Right lobe of liver (tissue), 6 donors: ENCODE results near the gene LAD1. TPM values are rescaled to one million over a fixed set of nuclear protein-coding genes. Genes with fewer than 3 reads are reported as not detected.

Source experiments
- ATAC-seq, 4 donors: fragments of 200-7000 bp; cut with Tn5 transposase; one replicate each; pipeline ENCODE4 v1.9.1; 2020; ENCODE audit warnings: mild to moderate bottlenecking in 4 of 4, moderate library complexity in 4 of 4
- DNase-seq, 3 donors: peaks; one replicate each; pipeline ENCODE4 v3.0.0-alpha.2; 2020
- H3K27ac ChIP-seq, 3 donors: fragments of 200-600 bp; one replicate each; pipeline ENCODE4 v1.8.0; 2022
- H3K27me3 ChIP-seq, 2 donors: fragments of 200-600 bp; one replicate each; pipeline ENCODE4 v1.8.0; 2022
- H3K36me3 ChIP-seq, 4 donors: fragments of 200-600 bp; sonication (generic) in 1 of 4; one replicate each; pipeline versions ENCODE4 v1.5.1 to v1.8.0; 2017 to 2022; ENCODE audit warnings: control low read depth in 1 of 4
- H3K4me1 ChIP-seq, 4 donors: fragments of 200-600 bp; sonication (generic) in 1 of 4; one replicate each; pipeline versions ENCODE4 v1.5.1 to v1.8.0; 2017 to 2022; ENCODE audit warnings: control low read depth in 1 of 4
- H3K4me3 ChIP-seq, 3 donors: fragments of 200-600 bp; one replicate each; pipeline ENCODE4 v1.8.0; 2022
- H3K9me3 ChIP-seq, 4 donors: fragments of 200-600 bp; sonication (generic) in 1 of 4; one replicate each; pipeline versions ENCODE4 v1.5.1 to v1.8.0; 2017 to 2022; ENCODE audit warnings: control low read depth in 1 of 4
- POLR2A ChIP-seq: fragments of 450-650 bp; IDR thresholded peaks from one replicate; pipeline ENCODE4 v1.6.1; 2017; ENCODE audit warnings: antibody characterized with exemption, mild to moderate bottlenecking
- WGBS: methylation state at CpG from one replicate; pipeline ENCODE4 v1.1.6; 2018; ENCODE audit warnings: low coverage, low lambda C conversion rate; ENCODE audit not compliant: insufficient coverage; ENCODE audit errors: missing lambda C conversion rate; 5-methylcytosine and 5-hydroxymethylcytosine counted together
- intact Hi-C, 2 donors: fragments of 100-400 bp; cut with DNase I; formaldehyde crosslinking; loops; one replicate each; pipeline versions ENCODE4 v1.11.2 to v1.14.1; 2022
- total RNA-seq, 6 experiments: library from RNA; depleted of rRNA in 2 of 6; stranded (reverse); fragments of >200 nt in 2 of 6; fragmentation: NEBNext Ultra II Directional in 3 of 6; extraction: Animal tissue kit (Norgen Biotek cat#: 25700) in 3 of 6; gene quantifications; one replicate each; pipeline versions ENCODE4 v1.1.0 to v1.2.4, GENCODE V29; 2016 to 2023
- TF ChIP-seq, protein P1 (sequence below), 4 donors: fragments of 200-600 bp in 3 of 4; fragments of 450-650 bp in 1 of 4; IDR thresholded peaks; one replicate each; pipeline versions ENCODE4 v1.5.1 to v1.8.0; 2016 to 2022; ENCODE audit warnings: antibody characterized with exemption in 4 of 4, mild to moderate bottlenecking in 2 of 4
- donor health status: DM: no; HTN: yes; CAD: no.
- donor health status: DM: no; HTN: no; CAD: no.
- donor health status: DM: no; HTN: no; CAD: no.
- donor health status: DM: no; HTN: yes; CAD: no.
- donor health status: DM: no; HTN: yes; CAD: no.

Gene LAD1
- total RNA-seq, 6 experiments from 2014 or later, result 12.2 to 26.7 (median 19.4) TPM

DNA sequence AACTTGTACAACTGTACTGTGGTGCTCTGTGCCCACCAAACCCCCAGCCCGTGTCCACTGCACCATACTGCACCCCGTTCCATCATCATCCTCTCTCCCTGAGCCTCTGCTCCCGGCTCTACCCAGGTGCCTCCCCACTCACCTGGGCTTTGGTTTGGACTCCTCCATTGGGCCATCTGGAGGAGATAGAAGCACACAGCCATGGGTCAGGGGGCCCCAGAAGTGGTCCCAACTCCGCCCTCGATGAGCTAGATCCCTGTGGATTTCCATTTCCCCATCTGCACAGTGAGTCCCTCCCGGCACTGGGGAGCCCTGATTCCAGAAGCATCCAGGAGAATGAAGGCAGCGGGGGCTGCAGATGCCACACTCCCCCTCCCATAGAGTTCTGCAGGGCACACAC lies 32.4 kb downstream of the LAD1 start:
- Histone ChIP-seq H3K4me1 (no peaks in the 10 kb centered on the region), H3K36me3 (no peaks in the 10 kb centered on the region), H3K27me3 (no peaks in the 10 kb centered on the region), H3K4me3 (no peak overlapping the region), H3K27ac (no peak overlapping the region), H3K9me3 (no peaks in the 10 kb centered on the region)
- 48% methylated on average over 3 of the region's 7 CpGs for WGBS
- TF ChIP-seq POLR2A, result no peak
- TF ChIP-seq, protein P1, sequence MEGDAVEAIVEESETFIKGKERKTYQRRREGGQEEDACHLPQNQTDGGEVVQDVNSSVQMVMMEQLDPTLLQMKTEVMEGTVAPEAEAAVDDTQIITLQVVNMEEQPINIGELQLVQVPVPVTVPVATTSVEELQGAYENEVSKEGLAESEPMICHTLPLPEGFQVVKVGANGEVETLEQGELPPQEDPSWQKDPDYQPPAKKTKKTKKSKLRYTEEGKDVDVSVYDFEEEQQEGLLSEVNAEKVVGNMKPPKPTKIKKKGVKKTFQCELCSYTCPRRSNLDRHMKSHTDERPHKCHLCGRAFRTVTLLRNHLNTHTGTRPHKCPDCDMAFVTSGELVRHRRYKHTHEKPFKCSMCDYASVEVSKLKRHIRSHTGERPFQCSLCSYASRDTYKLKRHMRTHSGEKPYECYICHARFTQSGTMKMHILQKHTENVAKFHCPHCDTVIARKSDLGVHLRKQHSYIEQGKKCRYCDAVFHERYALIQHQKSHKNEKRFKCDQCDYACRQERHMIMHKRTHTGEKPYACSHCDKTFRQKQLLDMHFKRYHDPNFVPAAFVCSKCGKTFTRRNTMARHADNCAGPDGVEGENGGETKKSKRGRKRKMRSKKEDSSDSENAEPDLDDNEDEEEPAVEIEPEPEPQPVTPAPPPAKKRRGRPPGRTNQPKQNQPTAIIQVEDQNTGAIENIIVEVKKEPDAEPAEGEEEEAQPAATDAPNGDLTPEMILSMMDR (IDR thresholded peaks at IDR 0.05), result no peak
- no peak for DNase-seq
- no peak for ATAC-seq
- intact Hi-C loops, result no loop called here

DNA sequence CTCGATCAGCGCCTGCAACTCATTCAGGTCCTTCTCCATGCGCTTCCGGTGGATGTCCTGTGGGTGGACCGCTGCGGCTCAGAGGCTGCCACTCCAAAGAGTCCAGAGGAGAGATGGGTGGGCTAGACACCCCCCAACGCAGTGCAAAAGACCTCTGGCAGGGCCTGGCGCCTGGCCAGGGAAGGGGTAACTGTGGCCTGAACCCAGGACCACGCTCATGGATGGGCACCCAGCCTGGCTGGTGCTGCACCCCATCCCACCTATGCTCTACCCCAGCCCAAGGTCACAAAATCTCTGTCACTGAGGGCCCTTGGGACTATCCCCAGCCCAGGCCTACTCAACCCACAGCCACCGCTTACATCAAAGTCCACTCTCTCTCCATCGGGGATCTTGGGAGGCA lies 33.9 kb downstream of the LAD1 start:
- WGBS, result 76% methylated on average over 6 of the region's 11 CpGs
- no peaks in the 10 kb centered on the region for H3K27me3 ChIP-seq
- H3K4me1 ChIP-seq, result no peaks in the 10 kb centered on the region
- DNase-seq (peak in 1 of 3 donors; percentile 30), ATAC-seq (no peak)
- no peaks in the 10 kb centered on the region for H3K9me3 ChIP-seq
- intact Hi-C loops, result no loop called here
- H3K27ac ChIP-seq, result no peak overlapping the region
- no peak overlapping the region for H3K4me3 ChIP-seq
- TF ChIP-seq, protein P1 (IDR thresholded peaks at IDR 0.05), result no peak
- no peak for TF ChIP-seq POLR2A
- no peaks in the 10 kb centered on the region for H3K36me3 ChIP-seq

DNA sequence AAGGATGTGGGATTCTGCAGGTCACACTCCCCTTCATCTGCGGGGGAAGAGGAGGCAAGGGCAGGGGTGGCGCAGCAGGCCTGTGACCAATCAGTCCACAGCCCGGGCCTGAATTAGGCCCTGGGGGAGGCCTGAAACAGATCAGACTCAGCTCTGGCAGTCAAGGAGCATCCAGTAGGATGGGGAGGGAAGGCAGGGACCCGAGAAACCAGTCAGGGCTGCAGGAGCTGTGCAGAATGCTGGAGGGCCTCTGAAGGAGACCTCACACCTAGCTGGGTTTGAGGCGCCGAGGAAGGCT lies 34.4 kb downstream of the LAD1 start:
- peak in 2 of 3 donors; percentile 5 to 34 for DNase-seq
- H3K9me3 ChIP-seq, result no peaks in the 10 kb centered on the region

DNA sequence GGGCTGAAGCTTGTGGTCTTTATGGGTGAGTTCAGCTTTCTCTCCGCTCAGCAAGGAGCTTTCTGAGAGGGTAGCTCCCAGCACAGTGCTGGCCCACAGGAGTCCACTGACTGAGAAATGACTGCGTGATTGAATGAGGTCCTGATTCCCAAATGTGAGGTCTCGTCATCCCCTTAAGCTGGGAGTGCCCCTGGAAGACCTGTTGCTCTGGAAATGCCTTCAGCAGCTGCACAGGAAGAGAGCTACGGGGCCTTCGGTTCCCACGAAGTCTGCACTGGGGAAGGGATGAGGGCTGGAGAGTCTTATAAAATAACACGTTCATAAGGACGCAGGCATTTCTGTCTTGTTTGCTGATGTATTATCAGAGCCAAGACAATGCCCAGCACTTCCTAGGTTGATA lies 35.7 kb downstream of the LAD1 start:
- Histone ChIP-seq H3K4me3 (no peak overlapping the region), H3K36me3 (no peaks in the 10 kb centered on the region), H3K27me3 (no peaks in the 10 kb centered on the region), H3K9me3 (no peaks in the 10 kb centered on the region), H3K27ac (no peak overlapping the region), H3K4me1 (no peaks in the 10 kb centered on the region)
- intact Hi-C loops, result loop anchor here in 1 of 2 donors (5.0 kb wide), 1 partner anchor 111 kb away; no protein-coding TSS in a partner anchor
- DNase-seq, result peak in 2 of 3 donors; percentile 2 to 6
- WGBS, result 85% methylated on average over 3 of the region's 8 CpGs
- no peak for ATAC-seq
- TF ChIP-seq, protein P1 (IDR thresholded peaks at IDR 0.05), result no peak
- no peak for TF ChIP-seq POLR2A

More for the DNA sequence above, 34.4 kb downstream of the LAD1 start:
- ATAC-seq, result no peak
- 78% methylated on average over 3 of the region's 6 CpGs for WGBS
- no peaks in the 10 kb centered on the region for H3K4me1 ChIP-seq
- no peak overlapping the region for H3K4me3 ChIP-seq
- intact Hi-C loops, result loop anchor here in 1 of 2 donors (5.0 kb wide), 1 partner anchor 112 kb away; no protein-coding TSS in a partner anchor
- no peaks in the 10 kb centered on the region for H3K27me3 ChIP-seq
- H3K27ac ChIP-seq, result no peak overlapping the region
- H3K36me3 ChIP-seq, result no peaks in the 10 kb centered on the region
- TF ChIP-seq POLR2A, result no peak
- TF ChIP-seq, protein P1 (IDR thresholded peaks at IDR 0.05), result no peak

DNA sequence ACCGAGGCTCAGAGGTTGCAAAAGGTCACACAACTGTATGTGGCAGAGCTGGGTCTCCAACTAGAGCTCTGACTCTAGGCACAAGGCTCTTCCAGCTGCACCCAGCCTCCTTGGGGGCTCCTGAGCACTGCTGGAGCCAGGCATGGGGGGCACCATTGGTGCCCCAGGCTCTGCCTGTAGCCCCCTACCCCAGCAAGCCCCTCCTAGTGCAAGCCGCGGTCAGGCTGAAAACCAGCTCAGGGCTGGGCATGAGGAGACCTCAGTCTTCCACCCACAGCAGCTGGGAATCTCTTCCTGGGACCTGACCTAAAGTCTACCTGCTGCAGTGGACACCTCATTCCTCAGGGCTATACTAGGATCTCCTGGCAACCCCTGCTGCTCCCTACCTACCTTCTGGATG lies 36.2 kb downstream of the LAD1 start:
- intact Hi-C loops, result loop anchor here in 1 of 2 donors (5.0 kb wide), 1 partner anchor 111 kb away; no protein-coding TSS in a partner anchor
- DNase-seq (peak in 2 of 3 donors; percentile 7 to 36), ATAC-seq (no peak)
- Histone ChIP-seq H3K4me3 (no peak overlapping the region), H3K27ac (no peak overlapping the region), H3K9me3 (no peaks in the 10 kb centered on the region), H3K36me3 (no peaks in the 10 kb centered on the region), H3K27me3 (no peaks in the 10 kb centered on the region), H3K4me1 (no peaks in the 10 kb centered on the region)
- no peak for TF ChIP-seq POLR2A
- TF ChIP-seq, protein P1 (IDR thresholded peaks at IDR 0.05), result no peak
- WGBS, result no CpG with 5 or more reads among the region's 3 CpGs
